Daoy (cell line): ENCODE data around the gene AGBL3. TPM values are rescaled to one million over a fixed set of nuclear protein-coding genes. Genes with fewer than 3 reads are reported as not detected.
A peak's percentile ranks its signal among the peaks of the same experiment; 100 is the strongest.
"Not testable (repeated sequence)": the region's sequence is repeated elsewhere in the genome, so short reads cannot be mapped to it uniquely, and the experiment has no call there.

ENCODE experiments used
- DNase-seq: peaks from one replicate; pipeline ENCODE4 v3.0.0-alpha.2; 2015; ENCODE audit warnings: low read depth
- total RNA-seq: library from RNA; depleted of rRNA; stranded (reverse); fragments of >200 nt; shearing (Covaris generic); gene quantifications from 2 replicates; pipeline ENCODE4 v1.2.3, GENCODE V29; 2014

The AGBL3 gene
- total RNA-seq, 1 experiment from 2014 or later = 3.3 TPM

DNA sequence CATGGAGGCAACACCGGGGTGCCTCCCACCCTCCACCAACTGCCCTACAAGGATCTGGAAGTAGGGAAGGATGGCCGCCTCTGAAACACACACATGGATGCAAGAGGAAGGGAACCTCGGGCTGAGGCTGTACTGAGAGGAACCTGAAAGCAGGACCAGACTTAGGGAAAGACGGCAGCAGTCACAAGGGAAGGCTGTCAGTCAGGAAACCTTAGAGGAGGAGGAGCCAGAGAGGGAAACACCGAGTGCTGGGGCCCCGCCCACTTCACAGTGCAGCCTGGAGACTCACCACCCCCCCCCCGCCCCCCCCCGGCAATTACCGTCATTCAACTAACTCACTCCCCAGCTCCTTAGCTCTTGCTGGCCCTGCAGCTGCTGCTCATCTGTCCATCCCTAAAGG is 181.7 kb downstream of the AGBL3 start:
- DNase-seq = no peak

DNA sequence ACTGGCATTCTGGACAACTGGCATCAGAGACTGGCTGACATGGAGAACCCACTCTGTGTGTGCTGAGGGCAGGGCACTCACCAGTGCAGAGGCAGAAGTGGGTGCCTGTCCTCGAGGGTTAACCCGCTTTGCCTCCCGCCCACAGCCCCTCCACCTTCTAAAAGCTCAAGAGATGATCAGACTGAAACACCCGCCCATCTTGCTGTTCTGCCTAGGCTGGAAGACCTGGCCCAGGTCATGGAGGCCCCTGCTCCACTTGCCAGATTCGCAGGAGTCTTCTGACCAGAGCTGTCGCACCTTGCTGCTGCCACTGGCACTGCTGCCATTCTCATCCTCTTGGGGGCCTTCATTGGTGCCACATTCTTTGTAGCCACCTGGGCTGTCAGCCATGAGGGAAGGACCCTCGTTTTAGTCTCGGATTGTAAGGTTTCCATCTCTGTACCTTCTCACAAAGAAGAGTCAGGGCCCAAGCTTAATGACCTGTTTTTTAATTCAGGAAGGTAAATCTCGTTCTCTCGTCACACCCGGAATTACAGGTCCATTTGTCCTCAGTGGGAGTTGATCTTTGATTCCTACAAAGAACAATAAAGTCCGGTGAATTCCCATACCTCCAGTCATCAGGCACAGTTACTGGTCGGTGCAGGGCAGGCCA is 182.3 kb downstream of the AGBL3 start:
- no peak for DNase-seq

DNA sequence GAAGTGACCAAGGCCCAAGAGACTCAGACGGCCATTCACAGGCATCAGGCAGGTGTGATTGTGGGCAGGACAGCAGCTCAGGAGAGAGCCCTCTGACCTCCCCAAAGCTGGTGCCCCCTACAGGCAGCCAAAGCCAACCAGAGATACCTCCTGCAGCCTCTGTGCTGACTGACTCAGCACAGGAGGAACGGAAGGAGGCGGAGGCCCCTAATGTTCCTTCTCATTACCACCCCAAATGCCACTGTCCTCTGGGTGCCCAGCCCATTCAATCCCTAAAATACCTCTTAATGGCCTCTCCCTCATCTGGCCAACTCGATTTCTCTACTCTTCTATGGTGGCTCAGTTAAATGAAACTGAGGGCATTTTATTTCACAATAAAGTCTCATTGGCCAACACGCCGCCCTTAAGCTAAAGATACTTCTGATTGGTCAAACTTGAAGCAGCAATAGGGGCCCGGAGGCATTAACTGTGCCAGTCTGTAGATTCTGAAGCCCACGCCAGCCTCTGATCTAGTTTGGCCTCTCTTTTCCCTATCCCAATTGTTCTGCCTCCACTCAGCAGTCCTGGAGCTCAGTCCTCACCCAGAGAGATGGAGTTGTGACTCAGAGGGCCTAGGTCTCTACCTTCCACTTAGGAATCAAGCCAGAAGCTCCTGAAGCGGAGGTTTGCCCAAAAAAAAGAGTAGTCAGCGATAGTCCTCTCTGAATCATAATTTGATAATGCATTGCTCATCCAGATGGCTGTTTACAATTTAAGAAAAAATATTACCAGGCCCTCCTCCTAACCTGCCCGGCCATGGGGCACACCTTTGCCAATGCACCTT is 183.0 kb downstream of the AGBL3 start:
- peak; percentile 57 for DNase-seq

DNA sequence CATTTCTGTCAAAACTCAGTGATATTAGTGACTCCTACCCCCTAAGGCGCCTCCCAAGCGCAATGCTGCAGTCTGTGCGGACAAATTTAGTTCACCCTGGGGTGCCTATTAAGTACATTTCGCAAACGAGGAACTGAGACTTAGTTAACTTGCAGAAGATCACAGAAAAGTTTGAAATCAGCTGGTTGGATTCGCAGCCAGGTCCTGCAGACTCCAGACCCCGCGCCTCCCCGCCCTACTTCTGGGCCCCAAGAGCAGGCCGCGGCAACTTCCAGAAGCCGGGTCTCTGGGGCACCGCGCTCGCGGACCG is 183.6 kb downstream of the AGBL3 start:
- no peak for DNase-seq

DNA sequence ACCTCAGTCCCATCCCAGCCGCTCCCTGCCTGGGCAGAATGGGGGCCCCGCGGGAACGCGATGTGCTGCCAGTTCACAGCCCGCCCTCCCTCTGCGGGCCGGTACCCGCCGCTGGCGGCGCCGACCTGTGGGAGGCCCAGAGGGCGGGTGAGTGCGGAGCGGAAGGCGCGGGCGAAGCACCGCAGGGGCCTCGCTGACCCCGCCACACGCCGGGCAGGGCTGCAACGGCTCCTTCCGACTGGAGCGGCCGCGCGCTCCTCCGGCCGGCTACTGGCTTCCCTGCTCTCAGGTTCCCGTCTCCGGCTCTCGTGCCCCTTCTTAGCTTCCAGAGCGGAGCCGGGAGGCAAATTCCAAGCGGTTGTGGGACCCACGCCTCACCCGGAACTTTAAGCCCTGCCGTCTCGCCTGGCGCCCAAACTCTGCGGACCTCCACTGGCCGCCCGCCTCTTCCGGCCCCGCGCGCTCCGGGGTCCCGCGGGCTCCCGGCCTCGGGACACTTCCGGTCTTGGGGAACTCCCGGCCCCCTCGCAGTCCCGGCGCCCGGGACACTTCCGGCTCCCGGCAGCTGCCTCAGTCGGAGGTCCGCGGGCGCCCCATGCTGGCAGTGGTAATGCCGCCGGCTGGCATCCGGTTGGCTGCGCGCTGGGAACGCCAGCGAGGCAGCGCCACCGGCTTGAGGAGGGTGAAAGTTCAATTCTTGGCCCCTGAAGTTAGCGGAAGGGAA is 184.1 kb downstream of the AGBL3 start, which contains the start of gene CYREN:
TSS of gene CYREN (minus strand) at position 434 of the 724 bp plus-strand sequence. CDS start 1,785 bp downstream, outside the sequence.
- peak; percentile 95 for DNase-seq

DNA sequence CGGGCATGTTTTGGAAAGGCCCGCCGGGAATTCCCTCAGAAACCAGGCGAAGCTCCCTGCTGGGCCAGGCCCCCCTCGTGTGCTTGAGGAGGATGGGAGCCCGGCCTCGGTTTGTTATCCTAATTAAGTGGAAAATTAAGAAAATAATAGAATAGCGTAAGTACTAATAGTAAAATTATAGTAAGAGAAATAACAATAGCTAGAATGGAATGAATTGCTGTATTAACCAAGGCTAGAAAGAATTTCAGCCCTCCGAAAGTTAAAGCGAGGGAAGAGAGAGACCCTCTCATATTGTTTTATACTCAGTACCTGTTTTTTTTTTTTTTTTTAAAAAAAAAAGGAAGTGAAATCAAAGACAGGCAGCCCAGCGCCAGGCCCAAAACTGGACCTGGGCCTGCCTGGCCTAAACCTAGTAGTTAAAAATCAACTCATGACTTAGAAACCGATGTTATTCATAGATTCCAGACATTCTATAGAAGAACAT is 184.7 kb downstream of the AGBL3 start:
- DNase-seq = not testable (repeated sequence)

DNA sequence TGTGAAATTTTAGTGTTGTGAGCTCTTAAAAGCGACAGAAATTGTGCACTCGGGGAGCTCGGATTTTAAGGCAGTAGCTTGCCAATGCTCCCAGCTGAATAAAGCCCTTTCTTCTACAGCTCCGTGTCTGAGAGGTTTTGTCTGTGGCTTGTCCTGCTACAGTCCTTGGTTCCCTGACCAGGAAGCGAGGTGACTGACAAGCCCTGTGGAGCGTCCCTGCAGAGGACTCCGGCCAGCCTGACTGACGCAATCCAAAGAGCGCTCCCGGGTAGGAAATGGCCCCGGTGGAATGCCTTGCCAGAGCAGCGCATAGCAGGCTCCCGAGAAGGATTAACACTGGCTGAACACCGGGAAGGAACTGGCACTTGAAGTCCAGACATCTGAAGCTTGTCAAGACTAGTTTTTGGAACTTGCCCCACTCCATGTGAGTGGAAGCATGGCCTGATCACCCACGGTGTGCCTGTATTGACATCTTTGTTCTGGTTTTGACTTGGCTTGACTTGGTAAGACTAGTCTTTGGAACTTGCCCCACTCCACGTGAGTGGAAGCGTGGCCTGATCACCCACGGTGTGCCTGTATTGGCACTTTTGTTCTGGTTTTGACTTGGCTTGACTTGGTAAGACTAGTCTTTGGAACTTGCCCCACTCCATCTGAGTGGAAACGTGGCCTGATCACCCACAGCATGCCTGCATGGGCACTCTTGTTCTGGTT is 185.4 kb downstream of the AGBL3 start:
- not testable (repeated sequence) for DNase-seq

DNA sequence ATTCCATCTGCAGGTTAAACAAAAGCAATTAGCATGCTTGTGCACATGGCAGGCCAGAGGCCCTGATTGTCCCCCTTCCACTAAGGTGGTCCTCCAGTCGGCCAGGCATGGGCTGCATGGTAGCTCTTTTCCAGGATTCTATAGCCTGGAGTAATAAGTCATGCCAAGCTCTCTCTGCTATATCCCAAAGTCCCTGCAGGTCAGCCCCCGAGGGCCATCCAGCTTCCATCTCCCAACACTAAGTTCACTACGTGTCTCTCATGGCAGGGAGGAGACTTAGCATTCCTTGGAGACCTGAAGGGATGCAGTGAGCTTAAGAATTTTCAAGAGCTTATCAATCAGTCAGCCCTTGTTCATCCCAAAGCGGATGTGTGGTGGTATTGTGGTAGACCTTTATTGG is 187.6 kb downstream of the AGBL3 start:
- DNase-seq = not testable (repeated sequence)

DNA sequence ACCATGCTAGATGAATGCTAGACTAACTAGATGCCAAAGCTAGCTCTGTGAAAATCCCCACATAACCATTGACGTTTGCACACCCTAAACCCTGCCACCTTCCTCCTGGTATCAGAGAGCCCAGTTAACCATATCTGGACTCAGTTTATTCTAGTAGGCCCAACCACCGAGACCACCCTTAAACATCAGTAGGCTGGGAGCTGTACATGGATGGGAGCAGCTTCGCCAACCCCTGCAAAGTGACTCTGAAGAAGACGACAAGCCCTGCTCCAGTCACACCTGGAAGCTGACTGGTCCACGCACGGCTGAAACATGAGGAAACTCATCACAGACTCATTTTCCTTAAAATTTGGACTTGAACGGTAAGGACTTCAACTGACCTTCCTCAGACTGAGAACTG is 188.6 kb downstream of the AGBL3 start:
- DNase-seq = no peak

DNA sequence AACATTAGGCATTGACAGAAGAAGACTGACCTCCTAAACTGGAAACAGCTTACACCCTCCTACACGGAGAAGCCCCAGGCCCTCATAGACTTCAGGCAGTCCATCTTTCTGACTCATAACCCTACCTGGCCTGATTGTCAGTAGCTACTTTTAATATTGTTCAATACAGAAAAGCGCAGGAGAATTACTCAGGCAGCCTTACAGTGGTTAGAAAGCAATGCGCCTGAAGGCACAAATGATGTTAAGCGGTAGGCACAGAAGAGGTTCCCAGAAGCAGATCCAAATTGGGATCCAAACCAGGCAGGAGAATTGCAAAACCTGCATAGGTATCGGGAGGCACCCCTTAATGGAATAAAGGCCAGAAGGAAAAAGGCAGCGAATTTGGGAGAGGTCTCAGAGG is 189.6 kb downstream of the AGBL3 start:
- no peak for DNase-seq

DNA sequence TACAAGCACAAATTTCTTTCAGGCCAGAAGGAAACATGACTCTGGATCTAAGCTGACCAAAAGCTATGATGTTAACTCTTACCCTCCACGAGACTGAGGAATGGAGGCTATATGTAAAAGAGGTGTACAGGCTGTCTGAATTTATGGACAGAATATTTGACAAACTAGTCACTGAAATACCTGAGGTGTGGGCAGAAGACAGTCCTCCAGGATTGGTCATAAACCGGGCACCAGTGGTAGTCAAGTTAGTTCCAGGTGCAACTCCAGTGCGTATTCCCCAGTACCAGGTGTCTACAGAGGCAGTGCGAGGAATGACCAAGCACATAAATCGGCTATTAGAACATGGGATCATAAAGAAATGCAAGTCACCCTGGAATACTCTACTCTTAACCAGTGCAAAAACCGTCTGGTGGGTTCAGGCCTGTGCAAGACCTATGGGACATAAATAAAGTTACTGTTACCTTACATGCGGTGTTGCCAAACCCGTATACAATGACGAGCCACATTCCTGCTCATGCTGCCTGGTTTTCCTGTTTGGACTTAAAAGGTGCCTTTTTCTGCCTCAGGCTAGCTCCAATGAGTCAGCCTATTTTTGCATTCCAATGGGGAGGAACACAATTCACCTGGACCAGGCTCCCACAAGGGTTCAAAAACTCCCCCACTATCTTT is 190.9 kb downstream of the AGBL3 start:
- DNase-seq = no peak

DNA sequence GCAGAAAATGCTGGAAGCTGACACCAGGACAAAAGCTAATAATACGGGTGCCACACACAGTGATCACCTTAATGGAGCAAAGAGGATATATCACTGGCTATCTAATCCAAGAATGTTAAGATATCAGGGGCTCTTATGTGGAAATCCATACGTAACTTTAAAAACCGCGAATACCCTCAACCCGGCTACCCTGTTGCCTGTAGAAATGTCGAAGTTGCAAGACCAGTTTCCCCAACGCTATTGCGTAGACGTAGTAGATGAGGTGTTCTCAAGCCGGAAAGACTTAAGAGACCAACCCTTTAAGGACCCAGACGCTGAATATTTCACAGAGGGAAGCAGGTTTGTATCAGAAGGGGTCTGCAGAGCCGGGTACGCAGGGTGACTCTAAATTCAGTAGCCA is 192.1 kb downstream of the AGBL3 start:
- no peak for DNase-seq

DNA sequence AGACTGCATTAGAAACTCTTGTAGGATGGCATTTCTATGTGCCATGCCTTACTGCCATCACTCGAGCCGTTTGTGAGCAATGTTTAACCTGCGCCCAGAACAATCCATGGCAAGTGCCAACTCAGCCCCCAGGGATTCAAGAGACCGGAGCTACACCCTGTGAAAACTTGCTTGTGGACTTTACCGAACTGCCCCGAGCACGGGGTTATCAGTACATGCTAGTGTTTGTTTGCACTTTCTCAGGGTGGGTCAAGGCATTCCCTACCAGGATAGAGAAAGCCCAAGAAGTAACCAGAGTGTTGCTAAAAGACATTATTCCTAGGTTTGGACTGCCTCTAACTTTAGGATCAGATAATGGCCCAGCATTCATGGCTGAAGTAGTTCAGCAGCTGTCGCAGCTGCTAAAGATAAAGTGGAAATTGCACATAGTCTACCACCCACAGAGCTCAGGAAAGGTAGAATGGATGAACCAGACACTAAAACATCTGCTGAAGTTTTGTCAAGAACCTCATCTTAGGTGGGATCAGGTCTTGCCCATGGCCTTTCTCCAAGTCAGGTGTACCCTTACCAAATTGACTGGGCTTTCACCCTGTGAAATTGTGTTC is 193.1 kb downstream of the AGBL3 start:
- DNase-seq = no peak

DNA sequence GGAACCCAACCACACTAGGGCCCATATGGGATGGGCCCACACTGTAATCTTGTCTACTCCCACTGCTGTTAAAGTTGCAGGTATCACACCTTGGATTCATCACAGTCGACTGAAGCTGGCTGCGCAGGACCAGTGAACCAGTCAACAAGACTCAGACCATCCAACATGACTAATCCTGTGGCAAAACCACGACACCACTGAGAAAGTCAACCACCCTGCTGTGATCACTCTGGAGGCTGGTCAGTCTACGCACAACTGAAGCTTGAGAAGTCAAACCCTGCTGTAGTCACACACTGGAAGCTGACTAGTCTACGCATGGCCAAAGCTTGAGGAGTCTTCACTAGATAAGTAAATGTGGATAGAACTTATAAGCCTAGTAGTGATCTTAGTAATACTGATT is 193.8 kb downstream of the AGBL3 start:
- DNase-seq = no peak

DNA sequence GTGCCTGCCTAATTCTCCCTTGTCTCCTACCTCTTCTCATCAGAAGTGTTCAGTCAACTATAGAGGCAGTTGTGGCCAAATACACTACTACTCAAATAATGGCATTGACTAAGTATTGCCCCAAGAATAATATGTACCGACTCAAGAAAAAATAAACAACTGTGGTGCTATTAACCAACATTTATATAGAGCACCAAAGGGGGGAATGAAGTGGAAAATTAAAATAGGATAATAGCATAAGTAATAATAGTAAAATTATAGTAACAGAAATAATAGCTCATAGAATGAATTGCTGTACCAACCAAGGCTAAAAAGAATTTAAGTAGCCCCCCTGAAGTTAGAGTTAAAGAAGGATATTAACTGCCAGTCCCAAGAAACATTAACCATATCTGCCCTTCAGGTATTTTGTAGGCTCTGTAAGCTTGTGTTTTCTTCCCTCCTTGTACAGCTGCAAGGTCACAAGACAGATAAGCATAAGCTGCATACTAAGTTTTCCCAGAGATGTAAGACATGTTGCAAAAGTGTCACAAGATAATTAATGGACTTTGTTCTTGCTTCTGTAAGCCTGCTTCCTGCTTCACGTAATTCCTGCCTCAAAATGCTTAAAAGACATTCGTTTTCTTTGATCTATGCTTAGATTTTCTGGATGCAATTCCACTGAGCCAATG is 195.1 kb downstream of the AGBL3 start:
- no peak for DNase-seq

DNA sequence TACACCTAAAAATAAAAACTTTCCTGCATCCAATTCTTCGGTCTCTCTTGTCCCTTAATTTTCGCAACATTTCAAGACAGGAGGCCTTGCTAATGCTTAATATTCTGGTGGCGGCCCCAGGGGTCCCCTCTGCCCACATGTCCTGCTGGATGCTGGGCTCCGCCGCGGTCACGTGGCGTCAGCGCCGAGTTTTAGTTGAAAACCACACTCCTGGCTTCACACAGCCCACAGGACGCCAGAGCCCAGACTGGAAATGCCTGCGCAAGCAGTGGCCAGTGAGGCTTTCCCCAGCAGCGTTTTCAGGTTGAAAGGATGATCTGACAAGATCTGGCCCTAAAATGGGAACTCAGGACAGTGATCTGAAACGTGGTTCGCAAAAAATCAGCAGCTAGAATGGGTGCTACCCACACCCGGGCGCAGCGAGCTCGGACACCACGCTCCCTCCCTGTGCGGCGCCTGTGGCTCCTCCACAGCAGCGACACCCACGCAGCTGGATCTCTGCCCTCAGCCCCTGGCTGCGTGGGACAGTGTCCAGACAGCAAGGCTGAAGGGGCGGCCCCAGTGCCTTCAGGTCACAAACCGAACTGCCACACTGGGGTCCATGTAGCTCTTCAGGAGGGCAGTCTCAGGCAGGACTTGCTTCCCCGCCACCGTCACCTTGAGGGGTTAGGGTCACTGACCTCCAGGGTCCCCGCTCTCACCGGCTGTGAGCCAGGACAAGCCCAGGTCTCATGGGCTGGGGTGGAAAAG is 195.8 kb downstream of the AGBL3 start:
- DNase-seq = no peak

DNA sequence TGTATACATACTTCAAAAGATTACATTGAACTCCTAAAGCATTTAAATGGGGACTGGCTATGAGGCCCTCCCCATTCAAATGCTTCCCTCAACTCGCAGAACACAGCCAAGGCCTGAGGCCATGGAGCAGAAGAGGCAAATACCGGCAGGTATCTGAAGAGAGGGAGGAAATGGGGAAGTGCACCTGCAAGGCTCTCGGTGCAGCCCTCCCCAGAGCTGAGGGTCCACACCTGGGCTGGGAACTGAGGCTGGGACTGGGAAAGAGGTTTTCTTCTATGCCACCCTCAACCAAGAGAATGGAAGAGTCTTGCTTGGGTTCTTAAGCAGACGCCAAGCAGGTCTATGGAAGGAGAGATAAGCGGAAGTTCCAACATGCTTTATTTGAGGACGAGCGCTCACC is 197.2 kb downstream of the AGBL3 start:
- DNase-seq = no peak

DNA sequence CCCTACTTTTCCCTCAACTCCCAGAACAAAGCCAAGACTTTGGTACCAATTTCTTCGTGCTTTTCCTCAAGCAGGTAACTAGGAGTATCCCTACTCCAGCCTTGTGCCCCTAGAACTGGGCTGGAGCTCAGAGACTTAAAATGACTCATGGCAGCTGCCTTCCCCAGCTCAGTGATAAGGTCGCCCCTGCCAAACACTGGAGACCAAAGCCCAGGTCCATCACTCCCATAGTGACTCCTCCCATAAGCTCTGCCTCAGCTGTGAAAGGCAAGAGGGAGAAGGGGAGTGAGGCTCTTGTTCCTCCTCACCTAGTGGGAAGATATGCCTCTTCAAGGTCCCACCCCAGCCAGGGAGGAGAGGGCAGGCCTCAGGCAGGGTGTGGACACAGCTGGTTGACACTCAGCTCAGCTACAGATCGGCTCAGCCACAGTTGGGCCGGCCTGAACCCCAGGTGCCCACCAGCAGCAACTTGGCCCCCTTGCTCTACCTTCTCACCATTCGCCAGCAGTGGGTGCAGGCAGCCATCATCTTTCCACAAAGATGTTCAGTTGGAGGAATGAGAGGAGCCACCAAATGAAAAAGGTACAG is 198.0 kb downstream of the AGBL3 start:
- DNase-seq = no peak
